Measurements from ENCODE around the gene SMAD2. TPM values are rescaled to one million over a fixed set of nuclear protein-coding genes. Genes with fewer than 3 reads are reported as not detected.

SMAD2 gene
- total and polyA plus RNA-seq, 2 of the 8 experiments (the other 6 are each of a cell fraction or from before 2014, with no cell fraction given): 28.4 to 124 TPM

- TF ChIP-seq TBP (IDR thresholded peaks at IDR 0.05; ENCODE audit: low read depth, low read length): no peak
- no peak for TF ChIP-seq NANOG (IDR thresholded peaks at IDR 0.05; ENCODE audit: insufficient read depth, low read depth, low read length, poor library complexity, severe bottlenecking)
- no peak for TF ChIP-seq CHD7 (IDR thresholded peaks at IDR 0.05; ENCODE audit: insufficient replicate concordance, low read length)
- no peak for TF ChIP-seq GTF2F1 (IDR thresholded peaks at IDR 0.05; ENCODE audit: borderline replicate concordance, low read depth, low read length)
- no peak for TF ChIP-seq RAD21 (IDR thresholded peaks at IDR 0.05 in 1 of 2, conservative IDR thresholded peaks at IDR 0.05 in 1 of 2; ENCODE audit: low read depth in 2 of 2, low read length in 2 of 2)
- TF ChIP-seq YY1 (IDR thresholded peaks at IDR 0.05; ENCODE audit: low read depth, low read length): no peak
- no peak for TF ChIP-seq POU5F1 (IDR thresholded peaks at IDR 0.05; ENCODE audit: low read depth, low read length)
- TF ChIP-seq POLR2AphosphoS5 (IDR thresholded peaks at IDR 0.05; ENCODE audit: low read depth, low read length): no peak
- TF ChIP-seq BACH1 (IDR thresholded peaks at IDR 0.05; ENCODE audit: low read length): no peak
- TF ChIP-seq JUND (IDR thresholded peaks at IDR 0.05; ENCODE audit: low read length): no peak
Measured at GRCh38 chr18:47817017-47817794, 113.3 kb downstream of the SMAD2 start (continued).
